HEK293T (cell line): Measurements from ENCODE around the gene ZC3H8.

Experiments used
- BHLHE40 ChIP-seq: fragments of 450-650 bp; IDR thresholded peaks from 2 replicates; pipeline ENCODE4 v1.6.1; 2016; ENCODE audit warnings: mild to moderate bottlenecking, moderate library complexity, borderline replicate concordance
- ELF4 ChIP-seq: fragments of 450-650 bp; IDR thresholded peaks from 2 replicates; pipeline ENCODE4 v1.6.1; 2017; ENCODE audit warnings: antibody characterized with exemption
- FOXK2 ChIP-seq: fragments of 450-650 bp; IDR thresholded peaks from 2 replicates; pipeline ENCODE4 v1.6.1; 2016; ENCODE audit warnings: mild to moderate bottlenecking
- HDGF ChIP-seq: fragments of 450-650 bp; IDR thresholded peaks from 2 replicates; pipeline ENCODE4 v1.6.1; 2017; ENCODE audit warnings: antibody characterized with exemption, borderline replicate concordance
- LEF1 ChIP-seq: fragments of 450-650 bp; IDR thresholded peaks from 2 replicates; pipeline ENCODE4 v1.6.1; 2017; ENCODE audit warnings: mild to moderate bottlenecking, borderline replicate concordance
- SP1 ChIP-seq: fragments of 450-650 bp; IDR thresholded peaks from 2 replicates; pipeline ENCODE4 v1.6.1; 2017
- TARDBP ChIP-seq: fragments of 450-650 bp; IDR thresholded peaks from 2 replicates; pipeline ENCODE4 v1.6.1; 2016
- ZNF384 ChIP-seq: fragments of 450-650 bp; IDR thresholded peaks from 2 replicates; pipeline ENCODE4 v1.6.1; 2016

DNA sequence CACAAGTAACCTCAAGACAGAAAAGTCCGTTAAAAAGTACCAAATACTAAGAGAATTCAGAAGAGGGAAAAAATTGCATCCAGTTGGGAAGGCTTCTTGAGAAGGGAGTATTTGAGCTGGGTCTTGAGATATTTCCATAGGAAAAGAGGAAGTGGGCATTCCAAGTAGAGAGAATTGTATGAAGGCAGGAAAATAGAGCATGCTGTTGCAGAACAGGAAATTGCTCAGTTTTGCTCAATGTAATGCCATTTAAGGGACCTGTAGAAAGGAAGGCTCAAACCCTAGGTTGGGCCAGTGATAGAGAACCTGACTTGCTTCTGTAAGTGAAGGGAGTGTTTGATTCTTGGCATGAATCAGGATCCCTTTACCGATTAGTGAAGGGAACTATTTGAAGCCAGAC lies 1.0 kb upstream of the ZC3H8 start:
- TF ChIP-seq TARDBP (no peak), LEF1 (no peak), FOXK2 (no peak), HDGF (no peak), BHLHE40 (no peak), ELF4 (no peak), ZNF384 (no peak), SP1 (no peak)
